B cell (primary cell): ENCODE results near the gene GPR135. TPM values are rescaled to one million over a fixed set of nuclear protein-coding genes. Genes with fewer than 3 reads are reported as not detected.

Experiments
- ATAC-seq: fragments of 200-7000 bp; cut with Tn5 transposase; one replicate; pipeline ENCODE4 v1.10.0; 2021; ENCODE audit warnings: low read depth, mild to moderate bottlenecking, moderate number of reproducible peaks, moderate library complexity
- CTCF ChIA-PET: fragments of 350-600 bp; sonication (Branson Sonifier 250); formaldehyde crosslinking; loops from one replicate; lab custom pipeline; 2021; ENCODE audit warnings: antibody characterized with exemption, inconsistent platforms; lab: Charles Lee
- POLR2A ChIA-PET: fragments of 350-600 bp; sonication (Branson Sonifier 250); formaldehyde crosslinking; loops from one replicate; lab custom pipeline; 2021; ENCODE audit warnings: antibody characterized with exemption; lab: Charles Lee
- DNase-seq: peaks from one replicate; pipeline ENCODE4 v3.0.0; 2013
- H2AFZ ChIP-seq: 2 replicates; pipeline ENCODE4 v1.6.1; 2012; ENCODE audit warnings: mild to moderate bottlenecking, low read depth, low read length; ENCODE audit not compliant: insufficient read depth, poor library complexity, severe bottlenecking
- H3K27ac ChIP-seq, 2 donors: 1 replicate in 1 of 2; 2 replicates in 1 of 2; pipeline ENCODE4 v1.5.1; 2012 to 2013; ENCODE audit warnings: low read length in 2 of 2, mild to moderate bottlenecking in 2 of 2, moderate library complexity in 1 of 2
- H3K27me3 ChIP-seq, 4 experiments: fragments of 200-600 bp in 1 of 4; sonication (generic) in 1 of 4; replicated peaks in 1 of 4; 1 replicate in 2 of 4; 2 replicates in 2 of 4; pipeline versions ENCODE4 v1.6.1 to v1.7.0; 2013 to 2016; ENCODE audit warnings: low read length in 3 of 4, mild to moderate bottlenecking in 2 of 4, mixed read lengths in 1 of 4, moderate library complexity in 1 of 4; ENCODE audit not compliant: insufficient read depth in 4 of 4, control insufficient read depth in 3 of 4; ENCODE audit errors: control extremely low read depth in 1 of 4
- H3K36me3 ChIP-seq, 2 experiments: replicated peaks in 1 of 2; 1 replicate in 1 of 2; 2 replicates in 1 of 2; pipeline versions ENCODE4 v1.6.1 to v1.7.1; 2013; ENCODE audit warnings: low read length in 1 of 2; ENCODE audit not compliant: insufficient read depth in 2 of 2, control insufficient read depth in 1 of 2; ENCODE audit errors: control extremely low read depth in 1 of 2, extremely low read depth in 1 of 2
- H3K4me1 ChIP-seq, 2 donors: fragments of 200-600 bp in 1 of 2; sonication (generic) in 1 of 2; 1 replicate in 1 of 2; 2 replicates in 1 of 2; pipeline versions ENCODE4 v1.5.1 to v1.6.1; 2013 to 2017; ENCODE audit warnings: low read length in 2 of 2; ENCODE audit not compliant: control insufficient read depth in 2 of 2, insufficient read depth in 2 of 2
- H3K4me2 ChIP-seq: replicated peaks from 2 replicates; pipeline ENCODE3; 2012; ENCODE audit warnings: mild to moderate bottlenecking, low read depth, low read length; ENCODE audit not compliant: poor library complexity, severe bottlenecking
- H3K4me3 ChIP-seq, 5 experiments: fragments of 200-600 bp in 1 of 5; sonication (generic) in 1 of 5; 1 replicate in 3 of 5; 2 replicates in 2 of 5; pipeline versions ENCODE4 v1.5.1 to v1.7.0; 2011 to 2016; ENCODE audit warnings: low read length in 4 of 5, mild to moderate bottlenecking in 4 of 5, low read depth in 2 of 5, control low read depth in 1 of 5, moderate library complexity in 1 of 5; ENCODE audit not compliant: insufficient read depth in 1 of 5; ENCODE audit errors: control extremely low read depth in 1 of 5, extremely low read depth in 1 of 5
- H3K79me2 ChIP-seq: fragments of 200-600 bp; sonication (generic); one replicate; pipeline ENCODE4 v1.6.0; 2016; ENCODE audit warnings: low read length; ENCODE audit not compliant: control insufficient read depth, insufficient read depth
- H3K9ac ChIP-seq: fragments of 200-600 bp; sonication (generic); 2 replicates; pipeline ENCODE4 v1.6.1; 2017; ENCODE audit warnings: mild to moderate bottlenecking, low read length, moderate library complexity
- H3K9me3 ChIP-seq, 3 donors: one replicate each; pipeline versions ENCODE4 v1.6.1 to v1.7.1; 2013; ENCODE audit warnings: low read length in 2 of 3; ENCODE audit not compliant: control insufficient read depth in 2 of 3, insufficient read depth in 1 of 3; ENCODE audit errors: control extremely low read depth in 1 of 3
- H4K20me1 ChIP-seq: 2 replicates; pipeline ENCODE4 v1.6.0; 2012; ENCODE audit warnings: mild to moderate bottlenecking, low read length; ENCODE audit not compliant: insufficient read depth, control insufficient read depth, poor library complexity, severe bottlenecking
- H3K27ac Mint-ChIP-seq: one replicate; pipeline ENCODE4 v1.8.0; 2021; ENCODE audit warnings: mixed read lengths
- H3K27me3 Mint-ChIP-seq: one replicate; pipeline ENCODE4 v1.8.0; 2021; ENCODE audit warnings: mixed read lengths
- H3K4me1 Mint-ChIP-seq: one replicate; pipeline ENCODE4 v1.8.0; 2021; ENCODE audit warnings: mixed read lengths
- H3K4me3 Mint-ChIP-seq: one replicate; pipeline ENCODE4 v1.8.0; 2021; ENCODE audit warnings: mixed read lengths
- H3K9me3 Mint-ChIP-seq: one replicate; pipeline ENCODE4 v1.8.0; 2022; ENCODE audit warnings: mixed read lengths; ENCODE audit not compliant: insufficient read depth
- EZH2 ChIP-seq: IDR thresholded peaks from 2 replicates; pipeline ENCODE4 v1.6.1; 2012; ENCODE audit warnings: borderline replicate concordance, low read depth, mild to moderate bottlenecking, moderate library complexity, low read length; ENCODE audit not compliant: insufficient read depth, poor library complexity, severe bottlenecking
- WGBS: methylation state at CpG from one replicate; pipeline ENCODE4 v1.1.5; 2013; ENCODE audit warnings: missing lambda C conversion rate; ENCODE audit not compliant: insufficient coverage; 5-methylcytosine and 5-hydroxymethylcytosine counted together
- intact Hi-C: fragments of 100-400 bp; cut with micrococcal nuclease; formaldehyde crosslinking; loops from one replicate; pipeline ENCODE4 v1.10.0; 2022
- polyA plus RNA-seq: library from polyadenylated mRNA; depleted of rRNA; stranded (reverse); fragments of >200 nt; gene quantifications from 2 replicates; pipeline ENCODE4 v1.2.3, GENCODE V29; 2012
- total RNA-seq, 2 donors: library from RNA; stranded (reverse); fragments of 120-200 nt in 1 of 2; gene quantifications; 1 replicate in 1 of 2; 2 replicates in 1 of 2; pipeline versions ENCODE4 v1.2.3 to v1.2.4, GENCODE V29; 2013 to 2022
- TF ChIP-seq, protein P1 (sequence below): fragments of 200-600 bp; IDR thresholded peaks from one replicate; pipeline ENCODE4 v1.8.0; 2022; ENCODE audit warnings: antibody characterized with exemption, mild to moderate bottlenecking

The GPR135 gene
- total and polyA plus RNA-seq, 2 donors (not counting 1 experiment from before 2014, with no cell fraction given) = 1.2 to 4.7 TPM

DNA sequence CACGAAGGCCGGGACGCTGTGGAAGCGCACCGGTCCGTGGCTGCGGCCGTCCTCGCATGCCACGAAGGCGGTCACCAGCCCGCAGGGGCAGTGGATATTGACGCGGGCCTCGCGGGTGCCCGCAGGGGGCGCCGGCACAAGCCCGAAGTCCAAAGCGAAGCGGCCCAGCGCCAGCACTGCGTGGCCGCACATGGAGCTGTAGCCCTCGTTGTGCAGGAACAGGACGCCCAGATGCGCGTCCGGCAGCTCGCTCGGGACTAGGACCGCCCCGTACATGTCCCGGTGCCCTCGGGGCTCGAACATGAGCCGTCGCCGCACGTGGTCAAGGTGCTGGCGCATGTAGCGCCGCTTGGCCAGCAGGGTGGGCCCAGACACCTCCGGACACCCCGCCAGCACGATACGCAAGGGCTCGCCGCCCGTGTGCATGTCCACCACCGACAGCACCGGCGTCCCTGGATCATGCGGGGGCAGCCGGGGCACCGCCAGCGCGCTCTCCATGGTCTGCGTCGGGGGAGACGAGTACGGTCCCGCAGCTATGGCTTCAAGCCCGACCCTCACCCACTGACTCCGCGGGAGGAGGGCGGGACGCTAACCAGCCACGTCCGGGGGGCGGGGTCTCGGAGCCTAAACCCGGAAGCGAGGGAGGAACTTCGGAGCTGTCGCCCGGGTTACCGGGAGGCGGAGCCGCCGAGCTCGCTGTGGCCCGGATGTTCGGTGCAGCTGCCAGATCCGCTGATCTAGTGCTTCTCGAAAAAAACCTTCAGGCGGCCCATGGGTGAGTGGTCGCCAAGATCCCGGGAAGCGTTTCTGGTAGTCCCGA is 18.8 kb upstream of the GPR135 start, which contains the start of the genes JKAMP and L3HYPDH:
Gene JKAMP (plus strand): TSS at position 699 of the 820 bp plus-strand sequence. CDS start 73 bp downstream, at position 772.
Gene L3HYPDH (minus strand): TSS at position 590 of the 820 bp plus-strand sequence. CDS start 92 bp downstream, at position 498.
- Histone ChIP-seq H3K9ac (peak within 1 kb of the TSS; percentile 90), H3K4me3 (peak within 1 kb of the TSS; percentile 83 to 97 (median 93)), H3K4me1 (peaks cover 36 to 40% of the 10 kb centered on the region in 2 donors), H3K79me2 (peaks cover 60% of the 10 kb centered on the region), H3K9me3 (no peaks in the 10 kb centered on the region), H3K36me3 (peaks cover 2 to 15% of the 10 kb centered on the region in 2 experiments), H2AFZ (peak within 1 kb of the TSS; percentile 96), H4K20me1 (peaks cover 13% of the 10 kb centered on the region), H3K27me3 (no peaks in the 10 kb centered on the region), H3K4me2 (peak within 1 kb of the TSS; percentile 93), H3K27ac (peak within 1 kb of the TSS; percentile 57 to 79)
- intact Hi-C loops = loop anchor here (1.0 to 10.0 kb wide), 10 partner anchors 19 to 1279 kb away; partner anchors contain the start of genes ACTR10, CCDC175, DAAM1 and DACT1
- Mint-ChIP-seq H3K4me1 (peaks cover 56% of the 10 kb centered on the region), H3K9me3 (no peaks in the 10 kb centered on the region), H3K27ac (peak within 1 kb of the TSS; percentile 90), H3K4me3 (peak within 1 kb of the TSS; percentile 96), H3K27me3 (no peaks in the 10 kb centered on the region)
- DNase-seq (peak; percentile 96), ATAC-seq (peak; percentile 92)
- ChIA-PET CTCF (interaction anchor here (0.7 to 3.6 kb wide), 13 partner anchors 8 to 983 kb away, joined by 3 to 35 read pairs (median 3); partner anchors contain the start of gene GPR135), POLR2A (interaction anchor here (0.6 to 2.5 kb wide), 3 partner anchors 19 to 764 kb away, joined by 3 to 12 read pairs (median 5); partner anchors contain the start of genes GPR135 and PPM1A)
- under 1% methylated on average over 92 of the region's 92 CpGs for WGBS
- TF ChIP-seq, protein P1, sequence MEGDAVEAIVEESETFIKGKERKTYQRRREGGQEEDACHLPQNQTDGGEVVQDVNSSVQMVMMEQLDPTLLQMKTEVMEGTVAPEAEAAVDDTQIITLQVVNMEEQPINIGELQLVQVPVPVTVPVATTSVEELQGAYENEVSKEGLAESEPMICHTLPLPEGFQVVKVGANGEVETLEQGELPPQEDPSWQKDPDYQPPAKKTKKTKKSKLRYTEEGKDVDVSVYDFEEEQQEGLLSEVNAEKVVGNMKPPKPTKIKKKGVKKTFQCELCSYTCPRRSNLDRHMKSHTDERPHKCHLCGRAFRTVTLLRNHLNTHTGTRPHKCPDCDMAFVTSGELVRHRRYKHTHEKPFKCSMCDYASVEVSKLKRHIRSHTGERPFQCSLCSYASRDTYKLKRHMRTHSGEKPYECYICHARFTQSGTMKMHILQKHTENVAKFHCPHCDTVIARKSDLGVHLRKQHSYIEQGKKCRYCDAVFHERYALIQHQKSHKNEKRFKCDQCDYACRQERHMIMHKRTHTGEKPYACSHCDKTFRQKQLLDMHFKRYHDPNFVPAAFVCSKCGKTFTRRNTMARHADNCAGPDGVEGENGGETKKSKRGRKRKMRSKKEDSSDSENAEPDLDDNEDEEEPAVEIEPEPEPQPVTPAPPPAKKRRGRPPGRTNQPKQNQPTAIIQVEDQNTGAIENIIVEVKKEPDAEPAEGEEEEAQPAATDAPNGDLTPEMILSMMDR = peak; percentile 70
- TF ChIP-seq EZH2 = no peak
